ENCODE results near the gene AHDC1. TPM values are rescaled to one million over a fixed set of nuclear protein-coding genes. Genes with fewer than 3 reads are reported as not detected.

The AHDC1 gene
- total RNA-seq, 1 experiment from 2014 or later, result 49.0 TPM

DNA sequence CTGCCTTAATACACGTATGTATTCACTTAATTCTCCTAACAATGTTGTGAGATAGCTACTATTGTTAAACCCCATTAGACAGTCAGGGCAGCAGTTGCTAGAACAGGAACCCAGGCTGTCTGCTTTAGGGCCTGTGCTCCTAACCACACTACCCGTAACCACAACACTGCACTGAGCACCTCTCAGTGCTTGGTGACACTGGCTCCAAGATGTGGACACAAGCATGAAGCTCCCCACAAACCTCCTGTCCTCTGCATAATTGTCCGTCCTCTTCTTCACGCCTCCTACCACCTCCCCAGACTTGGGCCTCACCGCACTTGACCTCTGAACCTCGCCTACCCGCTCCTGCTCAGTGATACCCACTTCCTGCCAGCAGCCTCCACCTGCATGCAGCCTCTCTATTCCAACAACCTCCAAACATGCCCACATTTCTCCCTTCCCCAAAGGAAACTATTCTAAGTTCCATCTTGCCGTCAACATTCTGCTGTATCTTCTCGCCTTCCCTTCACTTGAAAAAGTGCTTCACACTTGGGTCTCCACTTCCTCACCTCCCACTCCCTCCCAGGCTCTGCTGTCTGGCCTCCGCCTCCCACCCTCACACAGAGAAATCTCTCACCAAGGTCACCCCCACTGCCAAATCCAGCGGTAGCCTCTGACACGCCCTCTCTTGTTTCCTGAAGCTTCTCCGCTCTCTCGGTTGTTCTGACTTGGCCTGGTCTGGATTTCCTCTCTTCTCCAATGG is 14.6 kb upstream of the AHDC1 start:
- peaks cover 26% of the 10 kb centered on the region for H3K4me1 Mint-ChIP-seq
- H3K27ac Mint-ChIP-seq, result no peak overlapping the region
- CTCF ChIA-PET, result interaction anchor here (1.1 to 16.7 kb wide), 3 partner anchors 25 to 54 kb away, joined by 3 to 367 read pairs (median 7); partner anchors contain the start of gene IFI6
- DNase-seq (ENCODE audit: low spot score) (no peak), ATAC-seq (no peak)
- TF ChIP-seq ZMAT4 (CRISPR knock-in tag; IDR thresholded peaks at IDR 0.05), result no peak
- TF ChIP-seq HMGA2 (CRISPR knock-in tag; IDR thresholded peaks at IDR 0.05), result no peak
- no peak for TF ChIP-seq ERG (CRISPR knock-in tag; IDR thresholded peaks at IDR 0.05)
- TF ChIP-seq, protein P1, sequence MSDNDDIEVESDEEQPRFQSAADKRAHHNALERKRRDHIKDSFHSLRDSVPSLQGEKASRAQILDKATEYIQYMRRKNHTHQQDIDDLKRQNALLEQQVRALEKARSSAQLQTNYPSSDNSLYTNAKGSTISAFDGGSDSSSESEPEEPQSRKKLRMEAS (CRISPR knock-in tag; IDR thresholded peaks at IDR 0.05), result no peak
- TF ChIP-seq SOX15 (CRISPR knock-in tag; IDR thresholded peaks at IDR 0.05), result no peak
- TF ChIP-seq, protein P2, sequence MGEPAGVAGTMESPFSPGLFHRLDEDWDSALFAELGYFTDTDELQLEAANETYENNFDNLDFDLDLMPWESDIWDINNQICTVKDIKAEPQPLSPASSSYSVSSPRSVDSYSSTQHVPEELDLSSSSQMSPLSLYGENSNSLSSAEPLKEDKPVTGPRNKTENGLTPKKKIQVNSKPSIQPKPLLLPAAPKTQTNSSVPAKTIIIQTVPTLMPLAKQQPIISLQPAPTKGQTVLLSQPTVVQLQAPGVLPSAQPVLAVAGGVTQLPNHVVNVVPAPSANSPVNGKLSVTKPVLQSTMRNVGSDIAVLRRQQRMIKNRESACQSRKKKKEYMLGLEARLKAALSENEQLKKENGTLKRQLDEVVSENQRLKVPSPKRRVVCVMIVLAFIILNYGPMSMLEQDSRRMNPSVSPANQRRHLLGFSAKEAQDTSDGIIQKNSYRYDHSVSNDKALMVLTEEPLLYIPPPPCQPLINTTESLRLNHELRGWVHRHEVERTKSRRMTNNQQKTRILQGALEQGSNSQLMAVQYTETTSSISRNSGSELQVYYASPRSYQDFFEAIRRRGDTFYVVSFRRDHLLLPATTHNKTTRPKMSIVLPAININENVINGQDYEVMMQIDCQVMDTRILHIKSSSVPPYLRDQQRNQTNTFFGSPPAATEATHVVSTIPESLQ (CRISPR knock-in tag; IDR thresholded peaks at IDR 0.05), result no peak
- peaks cover 15% of the 10 kb centered on the region for H3K27me3 Mint-ChIP-seq (ENCODE audit: low read depth)
- POLR2A ChIA-PET, result no interaction called here
- H3K9me3 Mint-ChIP-seq, result no peaks in the 10 kb centered on the region
- no peaks in the 10 kb centered on the region for H3K36me3 Mint-ChIP-seq
- no peak overlapping the region for H3K4me3 Mint-ChIP-seq

- CTCF ChIA-PET, result interaction anchor here (0.9 to 16.7 kb wide), 14 partner anchors 11 to 251 kb away, joined by 3 to 367 read pairs (median 6); partner anchors contain the start of genes CD164L2, IFI6 and MAP3K6
- TF ChIP-seq ZNF281 (CRISPR knock-in tag; IDR thresholded peaks at IDR 0.05), result no peak
- no peak for TF ChIP-seq PRDM15 (CRISPR knock-in tag; IDR thresholded peaks at IDR 0.05)
- Mint-ChIP-seq H3K27ac (no peak overlapping the region), H3K27me3 (ENCODE audit: low read depth) (peaks cover 15% of the 10 kb centered on the region), H3K36me3 (no peaks in the 10 kb centered on the region), H3K4me3 (no peak overlapping the region), H3K9me3 (no peaks in the 10 kb centered on the region), H3K4me1 (peaks cover 18% of the 10 kb centered on the region)
- POLR2A ChIA-PET, result interaction anchor here (1.2 kb wide), 1 partner anchor 10 kb away, joined by 3 read pairs; no protein-coding TSS in a partner anchor
- no peak for ATAC-seq
- no peak for DNase-seq (ENCODE audit: low spot score)
Observed at GRCh38 chr1:27617420-27617819, 13.5 kb upstream of the AHDC1 start.

DNA sequence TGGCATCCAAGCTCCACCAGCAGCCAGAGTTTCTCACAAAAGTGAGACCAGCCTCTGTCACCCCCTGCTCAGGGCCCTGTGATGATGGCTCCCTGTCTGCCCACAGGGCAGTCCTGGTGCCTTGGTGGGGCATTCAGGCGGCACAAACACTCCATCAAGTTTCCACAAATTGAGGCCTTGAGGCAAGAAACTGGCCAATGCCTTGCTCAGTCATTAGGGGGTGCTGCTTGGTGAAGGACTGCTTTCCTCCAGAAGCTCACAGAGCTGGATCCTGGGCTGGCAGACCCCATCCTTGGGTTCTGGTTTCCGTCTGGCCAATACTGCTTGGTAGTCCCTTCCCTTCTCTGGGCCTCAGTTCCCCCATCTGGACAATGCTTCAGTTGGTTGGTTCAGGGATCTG is 12.5 kb upstream of the AHDC1 start:
- ATAC-seq (peak; percentile 6; the same call in 1 of the 2 replicates), DNase-seq (ENCODE audit: low spot score) (no peak)
- ChIA-PET CTCF (interaction anchor here (0.6 to 16.7 kb wide), 27 partner anchors 9 to 259 kb away, joined by 3 to 367 read pairs (median 4); partner anchors contain the start of genes CD164L2, FAM76A, IFI6 and MAP3K6), POLR2A (interaction anchor here (1.2 to 1.4 kb wide), 2 partner anchors 9 kb away, joined by 3 to 4 read pairs; no protein-coding TSS in a partner anchor)
- H3K27me3 Mint-ChIP-seq (ENCODE audit: low read depth), result peaks cover 15% of the 10 kb centered on the region
- no peaks in the 10 kb centered on the region for H3K36me3 Mint-ChIP-seq
- peaks cover 15% of the 10 kb centered on the region for H3K4me1 Mint-ChIP-seq
- peak overlapping the region; percentile 48 for H3K4me3 Mint-ChIP-seq
- no peak overlapping the region for H3K27ac Mint-ChIP-seq
- H3K9me3 Mint-ChIP-seq, result no peaks in the 10 kb centered on the region
- TF ChIP-seq, protein P3, sequence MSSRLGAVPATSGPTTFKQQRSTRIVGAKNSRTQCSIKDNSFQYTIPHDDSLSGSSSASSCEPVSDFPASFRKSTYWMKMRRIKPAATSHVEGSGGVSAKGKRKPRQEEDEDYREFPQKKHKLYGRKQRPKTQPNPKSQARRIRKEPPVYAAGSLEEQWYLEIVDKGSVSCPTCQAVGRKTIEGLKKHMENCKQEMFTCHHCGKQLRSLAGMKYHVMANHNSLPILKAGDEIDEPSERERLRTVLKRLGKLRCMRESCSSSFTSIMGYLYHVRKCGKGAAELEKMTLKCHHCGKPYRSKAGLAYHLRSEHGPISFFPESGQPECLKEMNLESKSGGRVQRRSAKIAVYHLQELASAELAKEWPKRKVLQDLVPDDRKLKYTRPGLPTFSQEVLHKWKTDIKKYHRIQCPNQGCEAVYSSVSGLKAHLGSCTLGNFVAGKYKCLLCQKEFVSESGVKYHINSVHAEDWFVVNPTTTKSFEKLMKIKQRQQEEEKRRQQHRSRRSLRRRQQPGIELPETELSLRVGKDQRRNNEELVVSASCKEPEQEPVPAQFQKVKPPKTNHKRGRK (CRISPR knock-in tag; IDR thresholded peaks at IDR 0.05; ENCODE audit: borderline replicate concordance), result no peak
- TF ChIP-seq TP53 (CRISPR knock-in tag; IDR thresholded peaks at IDR 0.05) (no peak), NFYB (CRISPR knock-in tag; conservative IDR thresholded peaks at IDR 0.05; ENCODE audit: low read depth) (no peak), ZNF671 (CRISPR knock-in tag; IDR thresholded peaks at IDR 0.05) (no peak), E2F4 (CRISPR knock-in tag; IDR thresholded peaks at IDR 0.05; ENCODE audit: borderline replicate concordance, low read depth) (no peak)

All from WTC11 (cell line).